ENCODE measurements around the gene SDK2. TPM values are rescaled to one million over a fixed set of nuclear protein-coding genes. Genes with fewer than 3 reads are reported as not detected.

SDK2 gene
- total and polyA plus RNA-seq, 2 of the 8 experiments (the other 6 are each of a cell fraction or from before 2014, with no cell fraction given): 3.9 to 4.1 TPM

DNA sequence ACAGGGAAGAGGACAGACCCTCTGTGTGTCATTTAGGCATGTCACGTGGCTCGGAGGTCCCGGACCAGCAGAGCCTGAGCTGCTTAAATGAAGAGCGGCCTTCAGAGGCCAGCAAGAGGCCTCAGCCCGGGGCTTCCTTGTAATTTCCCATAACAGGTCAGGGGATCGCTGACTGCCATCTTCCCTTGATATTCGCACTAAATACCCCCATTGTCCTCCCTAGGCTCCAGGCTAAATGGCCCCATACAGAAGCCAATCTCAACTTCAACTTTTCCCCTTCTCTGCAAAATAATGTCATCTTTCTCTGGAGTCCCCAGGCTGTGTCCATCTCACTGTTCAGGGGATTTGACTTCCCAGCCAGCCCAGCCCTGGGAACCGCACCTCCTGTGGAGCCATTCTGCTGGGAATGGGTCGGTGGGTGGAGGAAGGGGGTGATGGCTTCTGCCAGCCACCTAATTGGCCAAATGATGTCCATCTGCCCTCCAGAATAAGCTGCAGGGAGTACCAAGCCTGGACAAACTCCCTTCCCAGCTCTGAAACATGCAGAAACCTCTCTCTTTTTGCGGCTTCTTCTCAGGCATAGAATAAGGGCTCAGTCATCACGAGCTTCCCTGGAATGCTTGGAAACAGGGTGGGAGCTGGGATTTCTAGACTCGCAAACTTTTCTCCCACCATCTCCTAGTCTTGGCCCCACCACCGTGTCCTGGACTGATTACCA, 129.9 kb downstream of the SDK2 start (continued):
- no peak for TF ChIP-seq TAF1 (IDR thresholded peaks at IDR 0.05; ENCODE audit: low read depth, low read length)
- TF ChIP-seq HDAC2 (IDR thresholded peaks at IDR 0.05; ENCODE audit: borderline replicate concordance in 1 of 2, low read depth in 2 of 2, low read length in 2 of 2): no peak
- no peak for TF ChIP-seq YY1 (IDR thresholded peaks at IDR 0.05; ENCODE audit: low read depth, low read length)
- no peak for TF ChIP-seq TEAD4 (IDR thresholded peaks at IDR 0.05; ENCODE audit: low read depth, low read length)
- no peak for TF ChIP-seq PHF8 (conservative IDR thresholded peaks at IDR 0.05; ENCODE audit: low read depth, low read length)
- TF ChIP-seq, protein P1, sequence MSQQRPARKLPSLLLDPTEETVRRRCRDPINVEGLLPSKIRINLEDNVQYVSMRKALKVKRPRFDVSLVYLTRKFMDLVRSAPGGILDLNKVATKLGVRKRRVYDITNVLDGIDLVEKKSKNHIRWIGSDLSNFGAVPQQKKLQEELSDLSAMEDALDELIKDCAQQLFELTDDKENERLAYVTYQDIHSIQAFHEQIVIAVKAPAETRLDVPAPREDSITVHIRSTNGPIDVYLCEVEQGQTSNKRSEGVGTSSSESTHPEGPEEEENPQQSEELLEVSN (IDR thresholded peaks at IDR 0.05): no peak
- TF ChIP-seq SUZ12 (IDR thresholded peaks at IDR 0.05; ENCODE audit: low read length): no peak
- no peak for TF ChIP-seq ZNF274 (IDR thresholded peaks at IDR 0.05; ENCODE audit: borderline replicate concordance, extremely low read depth, low read length)
- TF ChIP-seq GABPA (IDR thresholded peaks at IDR 0.05; ENCODE audit: borderline replicate concordance, insufficient read depth, low read length): no peak
